B cell (primary cell): Measurements from ENCODE around the gene THBS2.

Experiments used
- CTCF ChIP-seq: fragments of 200-600 bp; IDR thresholded peaks from one replicate; pipeline ENCODE4 v1.8.0; 2022; ENCODE audit warnings: antibody characterized with exemption, mild to moderate bottlenecking
- EZH2 ChIP-seq: IDR thresholded peaks from 2 replicates; pipeline ENCODE4 v1.6.1; 2012; ENCODE audit warnings: borderline replicate concordance, low read depth, mild to moderate bottlenecking, moderate library complexity, low read length; ENCODE audit not compliant: insufficient read depth, poor library complexity, severe bottlenecking

GRCh38 chr6:169170583-169170955, 83.1 kb downstream of the THBS2 start:
- no peak for TF ChIP-seq CTCF
- no peak for TF ChIP-seq EZH2
